ENCODE results near the gene OOEP. TPM values are rescaled to one million over a fixed set of nuclear protein-coding genes. Genes with fewer than 3 reads are reported as not detected.

OOEP gene
- total and polyA plus RNA-seq, 2 of the 4 experiments (the other 2 are of a cell fraction): not detected

DNA sequence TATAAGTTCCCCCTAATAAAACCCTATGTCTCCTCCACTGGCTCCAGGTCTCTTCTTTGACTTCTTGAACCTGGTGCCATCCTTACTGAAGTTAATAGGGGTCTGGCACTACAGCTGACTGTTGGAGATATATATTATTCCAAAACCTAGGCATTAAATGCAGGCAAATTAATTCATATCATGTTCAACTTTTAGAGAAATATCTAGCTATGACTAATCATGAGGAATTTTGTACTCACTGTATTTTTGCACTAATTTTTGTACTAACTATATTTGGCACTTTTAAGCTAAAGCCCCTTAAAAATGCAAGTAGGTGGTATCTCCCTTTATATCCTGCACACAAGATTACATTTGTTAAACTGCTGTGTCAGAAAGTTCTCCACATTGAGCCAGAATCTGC is 26.5 kb downstream of the OOEP start:
- Histone ChIP-seq H2BK5ac (ENCODE audit: low read depth, low read length, poor library complexity, severe bottlenecking) (no peak overlapping the region), H3K79me1 (ENCODE audit: low read depth in 1 of 2, low read length in 2 of 2) (no peaks in the 10 kb centered on the region), H3K27ac (ENCODE audit: insufficient read depth, low read length) (no peak overlapping the region), H3K18ac (ENCODE audit: low read depth, low read length) (no peak overlapping the region), H3K9ac (ENCODE audit: low read depth, low read length) (no peak overlapping the region), H3K23ac (ENCODE audit: low read depth, low read length) (no peak overlapping the region), H3K4ac (ENCODE audit: low read depth, low read length) (no peak overlapping the region), H2AFZ (replicated peaks; ENCODE audit: low read length, poor library complexity) (no peak overlapping the region), H3K27me3 (ENCODE audit: control insufficient read depth, insufficient read depth, low read length) (peaks cover 10% of the 10 kb centered on the region), H2BK15ac (ENCODE audit: low read depth, low read length) (no peak overlapping the region), H2AK9ac (replicated peaks; ENCODE audit: low read depth, low read length, poor library complexity) (no peak overlapping the region), H3K4me2 (ENCODE audit: low read depth, low read length) (no peak overlapping the region), H3K14ac (replicated peaks; ENCODE audit: low read depth, low read length) (no peak overlapping the region), H3K4me3 (ENCODE audit: insufficient read depth, low read depth, low read length) (no peak overlapping the region), H3K9me3 (ENCODE audit: control insufficient read depth, insufficient read depth, low read length) (no peaks in the 10 kb centered on the region), H4K20me1 (ENCODE audit: insufficient read depth, low read length) (no peaks in the 10 kb centered on the region), H2BK20ac (ENCODE audit: low read depth, low read length) (no peak overlapping the region), H4K91ac (ENCODE audit: insufficient read depth, low read depth, low read length) (no peak overlapping the region), H2BK120ac (ENCODE audit: low read depth, low read length) (no peak overlapping the region), H3K56ac (ENCODE audit: extremely low read depth, insufficient read depth, low read length) (no peak overlapping the region), H4K5ac (ENCODE audit: low read depth, low read length) (no peak overlapping the region), H2AK5ac (ENCODE audit: low read depth, low read length) (no peak overlapping the region), H4K8ac (ENCODE audit: low read depth in 2 of 2, low read length in 2 of 2) (no peak overlapping the region), H3K4me1 (ENCODE audit: control insufficient read depth, insufficient read depth, low read length) (peaks cover 2% of the 10 kb centered on the region; the same call in 1 of the 2 replicates), H3K9me1 (ENCODE audit: insufficient read depth, low read length) (no peaks in the 10 kb centered on the region), H3K36me3 (ENCODE audit: control insufficient read depth, insufficient read depth, low read length) (no peaks in the 10 kb centered on the region)
- in situ Hi-C loops (cut with MboI; ENCODE audit: low sequenced_read_pairs): loop anchor here (25.0 kb wide), 1 partner anchor 931 kb away; no protein-coding TSS in a partner anchor
- BruUV-seq (replicated peaks): no TSS peak
- TF ChIP-seq, protein P1, sequence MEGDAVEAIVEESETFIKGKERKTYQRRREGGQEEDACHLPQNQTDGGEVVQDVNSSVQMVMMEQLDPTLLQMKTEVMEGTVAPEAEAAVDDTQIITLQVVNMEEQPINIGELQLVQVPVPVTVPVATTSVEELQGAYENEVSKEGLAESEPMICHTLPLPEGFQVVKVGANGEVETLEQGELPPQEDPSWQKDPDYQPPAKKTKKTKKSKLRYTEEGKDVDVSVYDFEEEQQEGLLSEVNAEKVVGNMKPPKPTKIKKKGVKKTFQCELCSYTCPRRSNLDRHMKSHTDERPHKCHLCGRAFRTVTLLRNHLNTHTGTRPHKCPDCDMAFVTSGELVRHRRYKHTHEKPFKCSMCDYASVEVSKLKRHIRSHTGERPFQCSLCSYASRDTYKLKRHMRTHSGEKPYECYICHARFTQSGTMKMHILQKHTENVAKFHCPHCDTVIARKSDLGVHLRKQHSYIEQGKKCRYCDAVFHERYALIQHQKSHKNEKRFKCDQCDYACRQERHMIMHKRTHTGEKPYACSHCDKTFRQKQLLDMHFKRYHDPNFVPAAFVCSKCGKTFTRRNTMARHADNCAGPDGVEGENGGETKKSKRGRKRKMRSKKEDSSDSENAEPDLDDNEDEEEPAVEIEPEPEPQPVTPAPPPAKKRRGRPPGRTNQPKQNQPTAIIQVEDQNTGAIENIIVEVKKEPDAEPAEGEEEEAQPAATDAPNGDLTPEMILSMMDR (conservative IDR thresholded peaks at IDR 0.05; ENCODE audit: low read depth, low read length): no peak
- TF ChIP-seq CHD1 (IDR thresholded peaks at IDR 0.05; ENCODE audit: low read depth, low read length): no peak
- TF ChIP-seq BHLHE40 (IDR thresholded peaks at IDR 0.05; ENCODE audit: low read depth, low read length): no peak
- TF ChIP-seq RCOR1 (IDR thresholded peaks at IDR 0.05; ENCODE audit: insufficient replicate concordance, low read length): no peak
- TF ChIP-seq CEBPB (IDR thresholded peaks at IDR 0.05; ENCODE audit: low read depth, low read length): no peak
- intact Hi-C loops (cut with micrococcal nuclease): no loop called here
- no peak for ATAC-seq (ENCODE audit: low read depth)
- dilution Hi-C loops (cut with HindIII; ENCODE audit: low sequenced_read_pairs, unreplicated experiment): no loop called here
- ChIA-PET POLR2A (ENCODE audit: unreplicated experiment) (no interaction called here), CTCF (no interaction called here)
- DNase-seq: no peak
